KG1 (cell line): ENCODE measurements around the gene GALNS.

ENCODE experiments used
- DNase-seq: peaks from one replicate; lab custom pipeline; 2025; lab: John Stamatoyannopoulos, UW

The GALNS gene

DNA sequence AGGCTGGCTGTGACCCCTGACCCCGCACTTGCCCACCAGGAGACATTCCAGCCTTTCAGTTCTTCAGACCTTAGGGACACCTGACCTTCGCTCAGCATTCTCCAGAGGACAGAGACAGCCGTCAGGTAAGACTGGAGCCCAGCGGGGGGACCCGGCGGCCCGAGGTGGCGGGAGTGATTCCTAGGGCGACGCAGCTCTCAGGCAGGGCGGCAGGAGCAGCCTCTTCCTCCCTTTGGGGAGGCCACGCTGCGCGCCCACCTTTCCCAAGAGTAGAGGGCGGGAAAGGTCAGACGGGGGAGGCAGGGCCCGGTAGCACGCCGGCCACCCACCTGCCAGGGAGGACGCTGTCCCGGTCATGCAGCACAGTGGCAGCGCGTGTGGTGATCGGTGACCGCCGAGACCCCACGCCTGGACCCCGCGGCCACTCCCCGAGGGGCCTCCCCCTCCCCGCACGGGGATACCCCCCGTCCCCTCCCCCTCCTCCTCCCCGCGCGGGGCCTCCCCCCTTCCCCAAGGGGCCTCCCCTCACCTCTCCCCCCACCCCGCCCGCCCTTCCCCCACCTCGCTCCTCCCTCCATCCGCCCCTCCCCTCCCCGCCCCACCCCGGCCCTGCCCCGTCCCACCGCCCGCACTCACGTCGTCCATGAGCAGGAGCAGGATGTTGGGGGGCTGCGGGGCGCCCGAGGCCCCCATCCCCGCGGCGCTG is 472 bp downstream of the GALNS start:
- no peak for DNase-seq

DNA sequence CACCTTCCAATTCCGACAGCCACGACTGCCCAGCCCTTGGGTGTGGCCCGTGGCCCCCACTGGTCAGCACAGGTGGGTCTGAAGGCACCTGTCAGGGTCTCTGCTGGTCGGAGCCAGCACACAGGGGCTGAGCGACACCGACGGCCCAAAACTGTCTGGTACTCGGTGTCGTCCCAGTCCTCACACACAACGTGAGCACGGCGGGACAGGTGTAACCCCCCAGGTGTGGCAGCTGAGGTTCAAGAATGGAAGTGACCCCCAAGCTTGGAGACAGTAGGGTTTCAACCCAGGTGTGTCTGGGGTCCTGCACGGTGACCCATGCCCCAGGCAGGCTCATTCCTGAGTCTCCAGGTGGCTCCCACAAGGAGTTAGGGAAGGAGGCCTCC is 1.0 kb downstream of the GALNS start:
- no peak for DNase-seq

DNA sequence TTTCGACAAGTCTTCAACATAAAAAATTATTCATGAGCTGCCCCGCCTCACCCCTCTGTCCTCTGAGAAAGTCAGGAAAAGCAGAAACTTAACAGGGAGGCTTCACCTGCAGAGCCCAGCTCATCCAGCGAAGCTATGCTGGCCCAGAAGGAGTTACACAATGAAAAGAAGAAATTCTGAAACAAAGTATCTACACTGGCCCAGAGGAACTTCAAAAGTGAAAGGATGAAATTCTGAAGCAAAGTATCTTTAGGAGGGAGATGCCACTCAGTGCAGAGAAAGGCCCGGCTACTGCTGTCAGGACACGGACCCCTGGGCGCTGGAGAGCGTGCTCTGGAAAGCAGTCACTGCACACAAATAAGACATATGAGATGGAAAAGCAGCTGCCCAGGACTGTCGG is 1.6 kb downstream of the GALNS start:
- DNase-seq = no peak

DNA sequence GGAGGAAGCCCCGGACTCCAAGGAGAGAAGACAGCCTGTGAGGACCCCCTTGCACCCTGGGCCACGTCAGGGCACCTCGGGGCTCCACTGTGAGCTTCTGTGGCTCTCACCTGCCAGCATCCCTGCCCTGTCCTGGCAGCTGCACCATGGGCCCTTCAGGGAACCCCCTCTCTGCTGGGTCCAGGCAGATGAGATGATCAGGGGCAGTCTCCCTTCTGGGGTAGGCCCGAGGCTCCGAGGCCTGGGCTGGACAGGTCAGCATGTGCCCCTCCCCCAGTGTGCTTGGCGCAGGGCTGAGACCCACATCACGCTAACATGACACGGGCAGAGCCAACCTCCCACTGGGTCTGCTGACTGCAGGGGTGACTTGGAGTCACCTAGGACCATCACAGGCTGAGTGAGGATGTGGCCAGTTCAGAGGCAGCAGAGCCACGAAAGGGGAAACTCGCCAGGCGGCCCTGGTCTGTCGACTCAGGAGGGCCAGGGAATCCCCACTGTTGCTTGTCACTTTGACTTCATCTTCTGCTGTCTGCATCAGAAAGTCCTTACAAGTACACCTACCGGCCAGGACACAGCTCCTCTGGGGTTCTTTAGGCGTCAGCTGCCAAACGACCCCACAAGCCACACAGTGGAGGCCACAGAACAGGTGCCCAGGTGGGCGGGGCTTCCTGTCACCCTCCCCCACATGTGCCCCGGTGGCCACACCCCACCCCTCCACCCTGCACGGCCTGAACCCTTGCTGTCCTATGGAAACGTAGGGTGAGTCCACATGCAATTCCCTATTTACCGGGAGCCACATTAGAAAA is 2.2 kb downstream of the GALNS start:
- DNase-seq = no peak

DNA sequence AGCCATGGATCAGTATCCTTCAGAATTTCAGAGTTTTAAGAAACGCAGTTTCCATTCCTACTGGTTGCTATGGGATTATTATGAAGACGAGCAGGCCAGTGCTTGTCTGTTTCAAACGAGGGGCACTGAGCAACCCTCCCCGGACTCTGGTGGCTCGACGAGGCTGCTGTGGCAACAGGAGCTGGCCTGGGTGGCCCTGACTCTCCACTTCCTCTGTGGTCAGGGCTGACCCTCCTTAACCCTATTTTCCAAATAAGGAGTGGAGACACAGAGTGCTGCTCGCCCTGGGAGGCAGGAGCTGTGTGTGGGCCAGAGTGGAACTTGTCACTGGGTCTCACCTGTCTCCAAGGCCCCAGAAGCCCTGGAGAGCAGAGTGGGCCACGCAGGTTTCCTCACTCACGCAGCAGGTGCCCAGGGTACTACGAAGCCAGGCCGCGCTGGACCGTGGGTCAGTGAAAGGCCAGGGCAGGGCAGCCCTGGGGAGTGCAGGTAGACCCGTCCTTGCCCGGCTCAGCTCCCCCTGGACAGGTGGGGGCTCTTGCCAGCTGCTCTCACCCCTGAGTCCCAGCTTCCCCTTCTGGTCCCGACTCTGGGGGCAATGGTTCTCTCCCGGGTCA is 3.3 kb downstream of the GALNS start:
- DNase-seq = no peak

DNA sequence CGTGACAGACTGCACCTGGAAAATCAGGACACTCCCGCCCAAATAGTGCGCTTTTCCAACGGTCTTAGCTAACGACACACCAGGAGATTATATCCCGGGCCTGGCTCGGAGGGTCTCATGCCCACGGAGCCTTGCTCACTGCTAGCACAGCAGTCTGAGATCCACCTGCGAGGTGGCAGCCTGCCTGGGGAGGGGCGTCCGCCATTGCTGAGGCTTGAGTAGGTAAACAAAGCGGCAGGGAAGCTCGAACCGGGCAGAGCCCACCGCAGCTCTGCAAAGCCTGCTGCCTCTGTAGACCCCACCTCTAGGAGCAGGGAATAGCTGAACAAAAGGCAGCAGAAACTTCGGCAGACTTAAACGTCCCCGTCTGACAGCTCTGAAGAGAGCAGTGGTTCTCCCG is 5.1 kb downstream of the GALNS start:
- DNase-seq = no peak

DNA sequence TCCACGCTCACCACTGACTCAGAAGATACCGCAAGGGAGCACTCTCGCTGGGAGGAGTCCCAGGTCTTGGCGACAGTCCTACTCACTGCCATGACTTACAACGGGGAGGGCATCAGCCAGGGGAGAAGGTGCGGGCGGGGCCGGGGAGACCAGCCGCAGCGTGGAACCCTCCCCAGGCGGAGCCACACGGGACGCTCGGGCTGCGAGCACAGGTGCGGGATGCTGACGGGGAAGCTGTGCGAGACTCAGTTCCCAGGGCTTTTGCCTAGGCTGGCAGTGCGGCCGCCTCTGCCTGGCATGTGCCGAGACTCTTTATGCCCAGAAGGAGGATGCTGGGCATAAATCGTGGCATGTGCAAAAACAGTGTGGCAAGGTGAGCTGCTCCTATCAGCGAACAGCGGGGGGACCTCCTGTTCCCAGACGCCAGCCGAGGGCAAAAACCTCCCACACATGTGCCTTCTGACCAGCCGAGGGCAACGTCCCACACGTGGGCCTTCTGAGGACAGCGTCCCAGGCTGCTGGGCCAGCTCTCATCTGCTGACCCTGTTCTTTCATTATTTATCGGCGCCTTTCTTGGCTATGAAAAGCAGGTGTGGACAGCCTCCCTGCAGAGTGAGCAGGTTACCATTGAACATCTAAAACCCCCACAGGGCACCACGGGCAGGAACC is 6.1 kb downstream of the GALNS start:
- DNase-seq = no peak

DNA sequence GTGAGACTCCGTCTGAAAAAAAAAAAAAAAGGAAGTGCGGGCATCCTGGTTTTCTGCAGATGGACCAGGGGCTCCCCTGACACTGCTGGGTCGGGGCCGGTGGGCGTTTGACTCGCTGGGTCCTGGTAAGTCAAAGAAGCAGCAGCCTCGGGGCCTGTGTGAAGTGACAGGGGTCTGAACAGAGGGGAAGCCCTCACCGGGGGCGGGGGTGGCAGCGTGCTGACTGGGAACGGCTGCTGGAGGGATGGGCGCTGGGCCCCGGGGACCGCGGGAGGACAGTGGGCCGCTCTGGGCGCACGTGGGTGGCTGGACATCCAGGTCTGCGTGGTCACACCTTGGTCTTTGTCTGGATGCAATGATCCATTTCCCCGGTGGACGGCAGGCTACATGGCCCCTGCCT is 8.2 kb downstream of the GALNS start:
- no peak for DNase-seq

DNA sequence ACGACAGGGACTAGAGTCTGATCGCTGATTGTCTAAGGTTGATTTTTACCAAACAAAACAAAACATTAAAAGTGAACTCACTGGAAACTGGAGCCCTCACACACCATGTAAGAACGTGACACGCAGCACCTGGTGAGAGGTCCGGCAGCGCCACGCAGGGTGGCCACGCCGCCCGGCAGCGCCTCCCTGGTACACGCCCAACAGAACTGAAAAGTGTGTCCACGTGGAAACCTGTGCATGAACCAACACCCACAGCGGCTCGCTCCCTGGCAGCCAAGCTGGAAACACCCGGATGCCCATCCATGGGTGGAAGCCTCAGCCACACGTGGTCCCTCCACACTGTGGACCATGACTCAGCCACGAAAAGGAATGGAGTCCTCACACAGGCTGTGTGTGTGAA is 9.1 kb downstream of the GALNS start:
- DNase-seq = no peak

DNA sequence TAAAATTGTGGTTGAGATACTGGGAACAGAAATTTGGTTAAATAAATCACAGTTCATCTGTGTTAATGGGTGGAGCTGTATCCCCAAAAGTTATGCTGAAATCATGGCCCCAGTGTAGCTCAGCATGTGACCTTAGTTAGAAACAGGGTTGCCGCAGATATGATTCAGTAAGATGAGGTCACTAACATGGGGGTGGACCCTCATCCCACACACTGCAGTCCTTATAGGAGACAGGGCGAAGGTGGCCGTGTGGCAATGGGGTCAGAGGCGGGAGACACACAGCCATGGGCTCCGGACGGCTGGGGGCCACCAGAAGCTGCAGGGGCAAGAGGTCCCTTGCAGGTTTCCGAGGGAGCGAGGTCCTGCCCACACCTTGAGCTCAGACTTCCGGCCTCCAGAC is 10.7 kb downstream of the GALNS start:
- no peak for DNase-seq

DNA sequence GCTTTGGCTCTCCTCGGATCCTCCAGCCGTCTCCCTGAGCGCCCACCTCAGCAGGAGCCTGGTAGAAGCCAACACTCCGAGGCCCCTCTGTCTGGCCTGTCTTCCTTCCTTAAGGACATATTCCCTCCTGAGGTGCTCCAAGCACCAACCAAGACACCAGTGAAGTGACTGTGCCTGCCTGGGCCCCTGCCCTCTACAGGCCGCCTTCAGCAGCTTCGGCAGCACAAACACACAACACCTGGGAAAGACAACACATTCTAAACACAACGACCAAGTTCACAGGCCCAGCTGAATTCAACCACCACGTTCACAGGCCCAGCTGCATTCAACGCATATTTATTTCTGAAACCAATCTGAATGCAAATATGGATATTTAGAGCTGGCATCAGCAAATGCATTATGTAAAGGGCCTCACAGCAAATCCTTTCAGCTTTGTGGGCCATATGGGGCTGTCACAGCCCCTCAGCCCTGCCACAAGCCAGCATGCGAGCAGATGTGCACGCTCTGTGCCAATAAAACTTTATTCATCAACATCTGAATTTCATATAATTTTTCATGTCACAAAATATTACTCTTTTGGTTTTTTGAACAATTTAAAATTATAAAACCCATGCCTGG is 12.2 kb downstream of the GALNS start:
- no peak for DNase-seq

DNA sequence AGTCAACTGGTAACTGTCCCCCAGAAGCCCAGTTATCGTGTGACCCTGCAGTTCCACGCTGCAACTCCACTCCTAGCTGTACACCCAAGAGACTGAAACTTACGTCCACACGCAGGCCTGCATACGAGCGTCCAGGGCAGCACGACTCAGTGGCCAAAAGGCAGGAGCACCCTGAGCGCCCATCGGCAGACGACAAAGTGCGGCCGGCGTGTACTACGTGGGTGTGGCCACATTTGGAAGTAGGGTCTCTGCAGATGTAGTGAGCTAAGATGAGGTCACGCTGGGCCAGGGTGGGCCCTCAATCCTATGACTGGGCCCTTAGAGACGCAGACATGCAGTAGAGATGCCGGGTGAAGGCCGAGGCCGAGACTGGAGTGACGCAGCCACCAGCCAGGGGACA is 13.5 kb downstream of the GALNS start:
- DNase-seq = no peak

DNA sequence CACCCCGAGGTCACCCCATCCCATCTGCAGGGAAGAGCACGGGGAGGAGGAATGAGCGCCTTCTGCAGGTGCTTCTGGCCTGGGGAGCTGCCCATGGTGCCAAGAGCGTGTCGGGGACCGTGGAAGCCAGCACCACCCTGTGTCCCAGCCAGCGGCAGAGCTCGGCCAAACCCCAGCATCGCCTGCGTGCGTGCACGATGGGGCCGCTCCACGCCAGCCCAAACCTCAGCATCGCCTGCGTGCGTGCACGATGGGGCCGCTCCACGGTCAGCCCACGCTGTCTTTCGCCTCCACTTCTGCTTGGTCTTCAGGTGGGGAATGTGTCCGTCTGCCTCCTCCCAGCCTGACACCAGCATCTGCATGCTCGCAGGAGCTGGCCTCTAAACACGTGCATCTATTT is 13.9 kb downstream of the GALNS start:
- no peak for DNase-seq

DNA sequence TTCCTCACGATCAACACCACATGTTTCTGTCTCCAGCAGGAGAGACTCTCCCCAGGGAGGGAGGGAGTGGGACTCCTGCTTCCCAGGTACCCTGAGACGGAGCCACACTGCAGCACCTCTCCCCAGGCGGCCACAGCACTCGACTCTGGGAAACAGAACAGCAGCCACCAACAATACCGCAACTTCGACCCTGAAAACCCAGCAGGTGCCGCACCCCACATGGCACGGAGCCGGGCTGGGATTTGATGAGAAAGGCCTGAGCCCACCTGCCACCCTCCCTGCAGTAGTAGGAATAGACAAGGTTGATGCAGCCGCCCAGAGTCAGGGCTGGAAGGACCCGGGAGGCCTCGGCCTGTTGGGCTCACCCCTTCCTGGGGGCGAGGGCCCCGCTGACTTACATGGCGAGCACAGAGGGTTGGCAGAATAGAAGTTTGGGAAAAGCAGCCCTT is 14.4 kb downstream of the GALNS start:
- no peak for DNase-seq

DNA sequence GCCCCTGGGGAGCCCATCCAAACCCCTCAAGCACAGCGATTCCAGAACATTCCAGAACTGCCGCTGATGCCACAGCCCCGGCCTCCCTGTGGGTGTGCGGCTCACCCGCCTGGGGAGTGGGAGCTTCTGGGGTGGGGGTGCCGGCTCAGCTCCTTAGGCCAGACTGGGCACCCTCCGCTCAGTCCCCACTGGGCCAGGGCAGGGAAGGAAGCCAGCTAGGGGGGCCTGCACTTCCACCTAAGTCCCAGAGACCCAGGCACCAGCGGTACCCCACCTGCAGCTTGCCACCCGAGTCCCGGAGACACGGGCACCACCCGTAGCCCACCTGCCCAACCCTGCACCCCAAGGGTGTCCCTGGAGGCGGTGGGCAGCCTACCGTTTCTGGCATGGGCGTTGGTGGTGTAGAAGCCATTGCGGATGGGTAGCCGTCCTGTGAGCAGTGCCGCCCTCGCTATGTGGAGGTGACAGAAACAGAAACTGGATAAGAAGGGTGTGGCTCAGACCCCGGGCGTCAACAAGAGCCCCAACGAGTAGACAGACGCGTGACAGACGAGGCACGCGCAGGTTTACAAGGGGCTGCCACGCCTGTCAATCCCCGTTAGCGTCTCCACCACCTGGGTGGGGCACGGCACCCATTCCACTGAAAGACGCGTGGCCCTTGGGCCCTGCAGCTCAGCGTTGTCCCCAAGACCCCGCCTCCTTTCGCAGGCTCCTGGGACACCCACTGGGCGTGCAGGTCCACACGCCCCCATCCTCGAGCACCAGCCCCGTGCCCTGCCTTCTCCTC is 15.0 kb downstream of the GALNS start:
- DNase-seq = no peak

DNA sequence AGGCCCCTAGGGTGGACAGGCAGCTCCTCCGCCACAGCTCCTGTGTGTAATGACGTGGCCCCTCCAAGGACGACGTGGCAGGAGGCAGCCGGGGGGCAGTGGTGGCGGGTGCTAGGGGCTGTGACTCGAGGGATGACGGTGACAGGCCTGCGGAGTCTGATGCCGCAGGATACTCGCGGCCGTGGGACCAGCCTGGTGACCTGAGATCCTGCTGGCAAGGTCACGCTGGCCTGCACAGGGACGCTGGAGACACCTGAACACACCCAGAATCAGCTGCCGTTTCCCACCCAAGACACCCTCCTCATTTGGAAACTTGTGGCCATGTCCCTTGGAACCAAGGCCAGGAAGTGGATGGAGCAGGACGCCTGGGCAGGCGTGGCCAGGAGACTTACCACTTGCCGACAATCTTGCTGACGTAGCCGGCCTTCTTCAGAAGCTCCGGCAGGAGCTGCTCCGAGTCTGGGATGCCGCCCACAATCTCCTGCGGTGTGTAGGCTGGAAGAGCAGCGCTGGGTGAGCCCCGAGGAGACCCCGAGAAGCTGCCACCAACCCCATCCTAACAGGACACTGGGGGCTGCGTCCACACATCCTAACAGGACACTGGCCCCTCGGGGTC is 16.0 kb downstream of the GALNS start:
- no peak for DNase-seq

DNA sequence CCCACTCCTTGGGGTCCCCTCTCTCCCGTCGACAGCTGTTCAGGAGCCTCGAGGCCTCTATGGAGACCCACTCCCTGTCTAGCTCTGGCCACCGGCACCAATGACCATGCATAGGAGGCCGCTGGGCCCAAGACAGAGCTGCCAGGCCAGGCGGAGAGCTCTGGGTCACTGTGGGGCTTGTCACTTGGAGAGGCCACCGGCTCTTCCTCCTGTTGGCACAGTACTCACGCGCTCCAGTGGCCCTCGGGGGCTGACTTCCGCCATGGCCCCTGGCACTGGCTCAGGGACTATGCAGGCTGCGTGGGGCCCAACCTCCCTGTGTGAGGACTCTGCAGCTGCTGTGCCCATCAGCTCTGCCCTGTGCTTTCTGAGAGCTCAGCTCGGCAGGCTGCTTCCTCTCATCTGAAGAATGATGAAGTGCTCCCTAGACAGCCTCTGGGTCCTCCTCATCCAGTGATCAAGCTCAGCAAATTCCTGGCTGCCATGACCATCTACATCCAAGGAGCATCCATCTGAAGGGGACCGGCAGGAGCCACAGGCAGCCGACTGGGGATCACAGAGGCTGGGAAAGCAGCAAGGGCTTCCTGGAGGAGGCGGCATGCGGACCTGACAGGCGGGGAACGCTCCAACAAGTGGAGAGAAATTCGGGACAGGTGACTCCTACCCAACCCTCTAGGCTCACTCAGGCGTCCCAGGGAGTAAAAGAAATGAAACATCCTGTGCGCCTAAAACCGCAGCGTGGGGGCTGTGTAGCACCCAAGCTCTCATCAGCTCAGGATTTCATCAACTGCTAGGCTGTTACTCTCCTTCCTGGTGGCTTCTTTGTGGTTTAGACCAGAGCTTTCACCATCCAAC is 16.8 kb downstream of the GALNS start:
- no peak for DNase-seq

DNA sequence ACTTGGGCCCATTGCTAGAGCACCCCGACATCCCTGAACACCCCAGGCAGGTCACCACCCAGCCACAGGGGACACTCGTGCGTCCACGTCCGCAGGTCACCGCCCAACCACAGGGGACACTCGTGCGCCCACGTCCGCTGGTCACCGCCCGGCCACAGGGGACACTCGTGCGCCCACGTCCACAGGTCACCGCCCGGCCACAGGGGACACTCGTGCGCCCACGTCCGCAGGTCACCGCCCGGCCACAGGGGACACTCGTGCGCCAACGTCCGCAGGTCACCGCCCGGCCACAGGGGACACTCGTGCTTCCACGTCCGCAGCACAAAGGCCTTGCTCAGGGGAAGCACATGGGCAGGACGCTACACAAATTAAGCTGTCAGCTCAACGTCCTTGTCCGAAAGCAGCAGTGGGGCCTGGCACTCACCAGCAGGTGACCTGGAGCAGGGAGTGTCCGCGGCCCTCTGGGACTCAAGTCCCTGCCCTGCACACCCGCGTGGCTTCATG is 17.7 kb downstream of the GALNS start:
- DNase-seq = no peak

DNA sequence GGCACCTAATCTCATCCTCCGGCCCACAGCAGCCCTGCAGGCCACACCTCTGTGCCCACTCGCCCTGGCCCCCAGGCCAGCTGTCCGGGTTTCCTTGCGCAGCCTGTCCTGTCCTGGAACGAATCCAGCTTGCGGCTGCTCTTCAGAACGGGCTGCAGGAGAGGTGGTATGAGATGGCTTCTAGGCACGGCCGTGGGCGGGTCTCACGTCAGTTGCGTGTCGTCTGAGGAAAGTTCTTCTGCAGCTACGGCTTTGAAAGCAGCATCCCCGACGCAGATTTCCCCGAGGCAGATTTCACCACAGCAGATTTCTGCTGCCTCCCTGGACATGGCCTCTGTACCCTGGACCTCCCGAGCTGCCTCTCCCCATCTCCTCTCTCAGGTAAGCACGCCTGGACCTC is 18.2 kb downstream of the GALNS start:
- no peak for DNase-seq

DNA sequence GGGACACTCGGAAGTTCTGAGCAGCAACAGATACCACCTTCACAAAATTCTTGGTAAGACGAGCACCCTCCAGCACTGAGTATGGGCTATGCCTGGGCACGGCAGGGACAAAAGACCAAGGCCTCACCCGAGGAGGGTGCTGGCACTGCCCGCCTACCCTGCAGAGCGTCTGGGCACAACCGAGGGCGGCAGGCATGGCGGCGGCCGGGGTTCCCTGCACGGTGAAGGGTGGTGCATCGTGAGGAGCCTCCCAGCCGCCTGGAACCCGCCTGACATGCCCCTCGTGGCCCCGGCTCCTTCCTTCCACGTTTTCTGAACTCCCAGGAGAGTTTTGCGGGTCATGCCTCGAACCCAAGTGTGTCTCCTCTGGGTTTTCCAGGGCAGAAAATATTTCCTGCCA is 18.9 kb downstream of the GALNS start:
- no peak for DNase-seq
